Uterus (tissue), 2 donors: ENCODE results near the gene TH.

Experiments
- POLR2A ChIP-seq, 2 donors: fragments of 450-650 bp; IDR thresholded peaks; one replicate each; pipeline ENCODE4 v1.6.1; 2016; ENCODE audit warnings: antibody characterized with exemption in 2 of 2, mild to moderate bottlenecking in 1 of 2, moderate library complexity in 1 of 2
- TF ChIP-seq, protein P1 (sequence below), 4 experiments: fragments of 200-600 bp in 2 of 4; fragments of 450-650 bp in 2 of 4; sonication (generic) in 2 of 4; IDR thresholded peaks; one replicate each; pipeline ENCODE4 v1.5.1; 2016 to 2019; ENCODE audit warnings: antibody characterized with exemption in 4 of 4, mild to moderate bottlenecking in 2 of 4, moderate library complexity in 1 of 4

DNA sequence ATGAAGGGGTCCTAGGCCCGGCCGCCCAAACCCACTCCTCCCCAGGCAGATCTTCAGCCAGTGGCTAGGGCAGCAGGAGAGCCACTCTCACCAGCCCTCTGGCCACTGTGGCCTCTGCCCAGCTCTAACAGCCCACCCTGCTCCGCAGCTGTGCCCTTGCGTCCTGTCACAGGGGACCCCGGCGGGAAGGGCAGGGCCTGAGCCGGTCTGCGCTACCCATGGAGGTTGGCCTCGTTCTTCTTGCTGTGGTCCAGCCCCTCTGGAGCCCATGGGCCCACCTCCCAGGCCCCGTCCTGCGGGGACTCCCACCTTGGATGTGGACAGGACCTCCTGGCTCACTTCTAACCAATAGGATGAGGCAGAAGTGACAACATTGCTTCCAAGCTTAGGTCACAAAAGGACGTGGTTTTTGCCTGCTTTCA lies 38.3 kb upstream of the TH start:
- TF ChIP-seq, protein P1, sequence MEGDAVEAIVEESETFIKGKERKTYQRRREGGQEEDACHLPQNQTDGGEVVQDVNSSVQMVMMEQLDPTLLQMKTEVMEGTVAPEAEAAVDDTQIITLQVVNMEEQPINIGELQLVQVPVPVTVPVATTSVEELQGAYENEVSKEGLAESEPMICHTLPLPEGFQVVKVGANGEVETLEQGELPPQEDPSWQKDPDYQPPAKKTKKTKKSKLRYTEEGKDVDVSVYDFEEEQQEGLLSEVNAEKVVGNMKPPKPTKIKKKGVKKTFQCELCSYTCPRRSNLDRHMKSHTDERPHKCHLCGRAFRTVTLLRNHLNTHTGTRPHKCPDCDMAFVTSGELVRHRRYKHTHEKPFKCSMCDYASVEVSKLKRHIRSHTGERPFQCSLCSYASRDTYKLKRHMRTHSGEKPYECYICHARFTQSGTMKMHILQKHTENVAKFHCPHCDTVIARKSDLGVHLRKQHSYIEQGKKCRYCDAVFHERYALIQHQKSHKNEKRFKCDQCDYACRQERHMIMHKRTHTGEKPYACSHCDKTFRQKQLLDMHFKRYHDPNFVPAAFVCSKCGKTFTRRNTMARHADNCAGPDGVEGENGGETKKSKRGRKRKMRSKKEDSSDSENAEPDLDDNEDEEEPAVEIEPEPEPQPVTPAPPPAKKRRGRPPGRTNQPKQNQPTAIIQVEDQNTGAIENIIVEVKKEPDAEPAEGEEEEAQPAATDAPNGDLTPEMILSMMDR (IDR thresholded peaks at IDR 0.05) = no peak
- no peak for TF ChIP-seq POLR2A (IDR thresholded peaks at IDR 0.05)
